HEK293T (cell line): ENCODE results near the gene PCDHGA12.

Source experiments
- ARNT ChIP-seq: fragments of 450-650 bp; IDR thresholded peaks from 2 replicates; pipeline ENCODE4 v1.6.1; 2017; ENCODE audit warnings: mild to moderate bottlenecking
- BHLHE40 ChIP-seq: fragments of 450-650 bp; IDR thresholded peaks from 2 replicates; pipeline ENCODE4 v1.6.1; 2016; ENCODE audit warnings: mild to moderate bottlenecking, moderate library complexity, borderline replicate concordance
- HDGF ChIP-seq: fragments of 450-650 bp; IDR thresholded peaks from 2 replicates; pipeline ENCODE4 v1.6.1; 2017; ENCODE audit warnings: antibody characterized with exemption, borderline replicate concordance
- L3MBTL2 ChIP-seq: fragments of 450-650 bp; conservative IDR thresholded peaks from 2 replicates; pipeline ENCODE4 v1.6.1; 2016; ENCODE audit warnings: mild to moderate bottlenecking
- NFRKB ChIP-seq: fragments of 450-650 bp; IDR thresholded peaks from 2 replicates; pipeline ENCODE4 v1.6.1; 2016; ENCODE audit warnings: mild to moderate bottlenecking, moderate library complexity
- SP1 ChIP-seq: fragments of 450-650 bp; IDR thresholded peaks from 2 replicates; pipeline ENCODE4 v1.6.1; 2017
- SUZ12 ChIP-seq: fragments of 450-650 bp; IDR thresholded peaks from 2 replicates; pipeline ENCODE4 v1.6.1; 2016; ENCODE audit warnings: mild to moderate bottlenecking
- TARDBP ChIP-seq: fragments of 450-650 bp; IDR thresholded peaks from 2 replicates; pipeline ENCODE4 v1.6.1; 2016
- ZNF384 ChIP-seq: fragments of 450-650 bp; IDR thresholded peaks from 2 replicates; pipeline ENCODE4 v1.6.1; 2016
- TF ChIP-seq, protein P1 (sequence below): fragments of 450-650 bp; IDR thresholded peaks from 2 replicates; pipeline ENCODE4 v1.6.1; 2016

DNA sequence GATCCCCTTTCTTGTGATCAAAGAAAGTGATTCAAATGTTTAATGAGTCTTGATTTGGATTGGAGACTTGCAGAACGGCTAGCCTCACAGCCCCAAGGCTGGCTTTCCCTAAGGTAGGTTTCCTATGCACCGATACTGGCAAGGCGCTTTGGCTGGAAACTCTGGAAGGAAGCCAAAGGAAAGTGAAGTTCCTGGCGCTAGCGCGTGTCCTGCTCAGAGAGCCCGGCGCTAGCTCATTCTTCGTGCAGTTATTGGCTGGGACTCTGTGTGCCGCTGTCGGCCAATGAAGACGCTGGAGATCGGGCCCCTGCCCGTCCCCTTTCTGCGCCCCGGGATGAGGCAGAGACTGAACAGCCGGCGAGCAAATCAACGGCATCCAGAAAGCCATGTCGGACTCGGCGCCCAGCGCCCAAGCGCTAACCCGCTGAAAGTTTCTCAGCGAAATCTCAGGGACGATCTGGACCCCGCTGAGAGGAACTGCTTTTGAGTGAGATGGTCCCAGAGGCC, 45.4 kb downstream of the PCDHGA12 start, which contains the start of gene PCDHGC3:
- TF ChIP-seq SP1 (no peak), ZNF384 (no peak), TARDBP (no peak), SUZ12 (no peak), L3MBTL2 (peak; percentile 72), HDGF (no peak), ARNT (no peak), NFRKB (no peak), BHLHE40 (no peak)
- TF ChIP-seq, protein P1, sequence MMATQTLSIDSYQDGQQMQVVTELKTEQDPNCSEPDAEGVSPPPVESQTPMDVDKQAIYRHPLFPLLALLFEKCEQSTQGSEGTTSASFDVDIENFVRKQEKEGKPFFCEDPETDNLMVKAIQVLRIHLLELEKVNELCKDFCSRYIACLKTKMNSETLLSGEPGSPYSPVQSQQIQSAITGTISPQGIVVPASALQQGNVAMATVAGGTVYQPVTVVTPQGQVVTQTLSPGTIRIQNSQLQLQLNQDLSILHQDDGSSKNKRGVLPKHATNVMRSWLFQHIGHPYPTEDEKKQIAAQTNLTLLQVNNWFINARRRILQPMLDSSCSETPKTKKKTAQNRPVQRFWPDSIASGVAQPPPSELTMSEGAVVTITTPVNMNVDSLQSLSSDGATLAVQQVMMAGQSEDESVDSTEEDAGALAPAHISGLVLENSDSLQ: peak; percentile 59
